HepG2 (cell line): Measurements from ENCODE around the gene ADRM1. TPM values are rescaled to one million over a fixed set of nuclear protein-coding genes. Genes with fewer than 3 reads are reported as not detected.

Source experiments
- CBX2 ChIP-seq, 2 experiments: fragments of 200-600 bp in 1 of 2; sonication (generic); formaldehyde crosslinking in 1 of 2; IDR thresholded peaks; 2 replicates each; pipeline versions ENCODE4 v1.7.0 to v1.8.1; 2018 to 2022; ENCODE audit warnings: low read depth in 2 of 2, low read length in 1 of 2, mild to moderate bottlenecking in 1 of 2, missing genetic modification reagents in 1 of 2
- FOXC1 ChIP-seq: sonication (generic); formaldehyde crosslinking; IDR thresholded peaks from 2 replicates; pipeline ENCODE4 v1.8.0; 2022; ENCODE audit warnings: mild to moderate bottlenecking, missing genetic modification reagents, borderline replicate concordance
- HMGXB4 ChIP-seq, 2 experiments: sonication (generic) in 1 of 2; formaldehyde crosslinking in 1 of 2; IDR thresholded peaks; 2 replicates each; pipeline versions ENCODE4 v1.4.0 to v1.6.1; 2018 to 2020; ENCODE audit warnings: missing genetic modification reagents in 2 of 2, borderline replicate concordance in 1 of 2, low read depth in 1 of 2, mild to moderate bottlenecking in 1 of 2, missing biosample characterization in 1 of 2
- HNRNPLL ChIP-seq: fragments of 200-400 bp; formaldehyde crosslinking; IDR thresholded peaks from 2 replicates; pipeline ENCODE4 v1.6.1; 2017; ENCODE audit warnings: mild to moderate bottlenecking, low read depth, low read length; ENCODE audit not compliant: poor library complexity, severe bottlenecking
- IRF9 ChIP-seq: sonication (generic); formaldehyde crosslinking; IDR thresholded peaks from 2 replicates; pipeline ENCODE4 v1.8.0; 2022; ENCODE audit warnings: missing genetic modification reagents, mild to moderate bottlenecking, borderline replicate concordance
- MYPOP ChIP-seq: sonication (generic); formaldehyde crosslinking; IDR thresholded peaks from 2 replicates; pipeline ENCODE4 v1.8.1; 2023; ENCODE audit warnings: mild to moderate bottlenecking, moderate library complexity, missing genetic modification reagents
- NCOR1 ChIP-seq: fragments of 200-600 bp; sonication (generic); IDR thresholded peaks from 2 replicates; pipeline ENCODE4 v1.7.0; 2017; ENCODE audit warnings: antibody characterized with exemption, low read length, borderline replicate concordance
- RBM39 ChIP-seq: fragments of 200-400 bp; formaldehyde crosslinking; IDR thresholded peaks from one replicate; pipeline ENCODE4 v1.6.1; 2018; ENCODE audit warnings: antibody characterized with exemption, mild to moderate bottlenecking, low read depth, low read length; ENCODE audit not compliant: poor library complexity, severe bottlenecking
- RXRA ChIP-seq: sonication (generic); formaldehyde crosslinking; IDR thresholded peaks from 2 replicates; pipeline ENCODE4 v1.5.1; 2020; ENCODE audit warnings: missing genetic modification reagents
- SP4 ChIP-seq: sonication (generic); formaldehyde crosslinking; IDR thresholded peaks from 2 replicates; pipeline ENCODE4 v1.8.1; 2023; ENCODE audit warnings: mild to moderate bottlenecking, missing genetic modification reagents
- ZBTB33 ChIP-seq: sonication (generic); formaldehyde crosslinking; IDR thresholded peaks from 2 replicates; pipeline ENCODE4 v1.4.0; 2020; ENCODE audit warnings: missing genetic modification reagents
- ZEB1 ChIP-seq: IDR thresholded peaks from 2 replicates; pipeline ENCODE4 v1.6.1; 2012; ENCODE audit warnings: mild to moderate bottlenecking, low read depth, inconsistent platforms; ENCODE audit not compliant: insufficient replicate concordance
- ZNF253 ChIP-seq: sonication (generic); formaldehyde crosslinking; IDR thresholded peaks from 2 replicates; pipeline ENCODE4 v1.8.0; 2022; ENCODE audit warnings: mild to moderate bottlenecking, missing genetic modification reagents, borderline replicate concordance
- ZNF558 ChIP-seq: sonication (generic); formaldehyde crosslinking; IDR thresholded peaks from 2 replicates; pipeline ENCODE4 v1.9.0; 2022; ENCODE audit warnings: mild to moderate bottlenecking, missing genetic modification reagents, borderline replicate concordance
- ZNF572 ChIP-seq: sonication (generic); formaldehyde crosslinking; IDR thresholded peaks from 2 replicates; pipeline ENCODE4 v1.5.1; 2020; ENCODE audit warnings: mild to moderate bottlenecking, missing genetic modification reagents
- ZNF782 ChIP-seq: sonication (generic); formaldehyde crosslinking; IDR thresholded peaks from 2 replicates; pipeline ENCODE4 v1.4.0; 2020; ENCODE audit warnings: missing genetic modification reagents, mild to moderate bottlenecking, borderline replicate concordance
- ZSCAN12 ChIP-seq: sonication (generic); formaldehyde crosslinking; IDR thresholded peaks from 2 replicates; pipeline ENCODE4 v1.9.0; 2021; ENCODE audit warnings: mild to moderate bottlenecking, missing genetic modification reagents
- ZXDC ChIP-seq: sonication (generic); formaldehyde crosslinking; IDR thresholded peaks from 2 replicates; pipeline ENCODE4 v1.5.0; 2020; ENCODE audit warnings: mild to moderate bottlenecking, missing genetic modification reagents
- polyA plus RNA-seq, 8 experiments: library from polyadenylated mRNA; depleted of rRNA in 3 of 8; stranded (reverse) in 7 of 8; unstranded in 1 of 8; fragments of >200 nt; fragmentation: Illumina TruSeq in 4 of 8; extraction: Trizol in 4 of 8; gene quantifications; 2 replicates each; pipeline versions ENCODE4 v1.2.1 to v1.2.3, GENCODE V29; 2011 to 2016; ENCODE audit warnings: low read depth in 4 of 8, missing spikeins in 1 of 8, mixed read lengths in 1 of 8; ENCODE audit not compliant: insufficient read depth in 1 of 8
- total RNA-seq, 5 experiments: library from RNA; depleted of rRNA; stranded (reverse); fragments of >200 nt; fragmentation: Illumina TruSeq; extraction: Trizol; gene quantifications; 2 replicates each; pipeline ENCODE4 v1.2.3, GENCODE V29; 2016; ENCODE audit warnings: low read depth in 1 of 5

The ADRM1 gene
- total and polyA plus RNA-seq, 2 of the 13 experiments (the other 11 are each of a cell fraction or from before 2014, with no cell fraction given) = 92.9 to 154 TPM

- TF ChIP-seq IRF9 (CRISPR knock-in tag) = no peak
- no peak for TF ChIP-seq ZNF558
- no peak for TF ChIP-seq ZEB1
- TF ChIP-seq ZBTB33 = peak; percentile 12; the same call in 1 of the 2 replicates
- no peak for TF ChIP-seq NCOR1
- no peak for TF ChIP-seq FOXC1 (CRISPR knock-in tag)
- peak; percentile 3 for TF ChIP-seq HNRNPLL
- TF ChIP-seq RBM39 = peak; percentile 14
- no peak for TF ChIP-seq ZXDC
- TF ChIP-seq CBX2 (IDR thresholded peaks at IDR 0.05; ENCODE audit: low read depth, low read length) = no peak
- TF ChIP-seq CBX2 (CRISPR knock-in tag; IDR thresholded peaks at IDR 0.05; ENCODE audit: low read depth) = no peak
- TF ChIP-seq ZSCAN12 = no peak
- TF ChIP-seq HMGXB4 (CRISPR knock-in tag; IDR thresholded peaks at IDR 0.05; ENCODE audit: borderline replicate concordance in 1 of 2, low read depth in 1 of 2) = no peak
- no peak for TF ChIP-seq ZNF572 (CRISPR knock-in tag)
- TF ChIP-seq RXRA (CRISPR knock-in tag) = 0 out of 2 replicates have a peak, but pooled peaks have one; percentile 11
- no peak for TF ChIP-seq SP4
- TF ChIP-seq ZNF782 (CRISPR knock-in tag) = no peak
- no peak for TF ChIP-seq ZNF253 (CRISPR knock-in tag)
- TF ChIP-seq MYPOP (CRISPR knock-in tag) = no peak
Measured at GRCh38 chr20:62355878-62356588, 53.2 kb downstream of the ADRM1 start (continued).
